ENCODE measurements around the gene CSMD2.

The CSMD2 gene

GRCh38 chr1:33946836-33947235 is 218.2 kb downstream of the CSMD2 start:
- no peak for DNase-seq

- DNase-seq = no peak
These were observed 220.2 kb downstream of the CSMD2 start for GRCh38 chr1:33944846-33945245.

- no peak for DNase-seq
These were observed 221.1 kb downstream of the CSMD2 start for GRCh38 chr1:33943978-33944377.

- DNase-seq = no peak
These were observed 232.2 kb downstream of the CSMD2 start for GRCh38 chr1:33932871-33933270.

DNA sequence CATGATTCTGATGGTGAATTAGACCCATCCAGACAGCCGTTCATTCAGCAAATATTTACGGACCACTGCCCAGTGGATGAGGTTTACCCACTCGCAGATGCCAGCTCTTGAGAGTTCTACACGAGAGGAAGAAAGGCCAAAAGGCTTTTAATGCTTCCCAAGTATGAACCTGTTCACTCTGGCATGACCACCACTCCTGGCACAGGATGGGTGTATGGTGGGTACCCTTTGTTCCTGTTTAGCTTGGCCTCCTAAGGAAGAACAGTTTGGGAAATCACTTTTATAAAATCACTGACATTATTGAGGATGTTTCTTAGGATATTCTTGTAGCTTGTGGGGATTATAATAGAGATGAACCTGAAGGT is 233.9 kb downstream of the CSMD2 start:
- DNase-seq = no peak

DNA sequence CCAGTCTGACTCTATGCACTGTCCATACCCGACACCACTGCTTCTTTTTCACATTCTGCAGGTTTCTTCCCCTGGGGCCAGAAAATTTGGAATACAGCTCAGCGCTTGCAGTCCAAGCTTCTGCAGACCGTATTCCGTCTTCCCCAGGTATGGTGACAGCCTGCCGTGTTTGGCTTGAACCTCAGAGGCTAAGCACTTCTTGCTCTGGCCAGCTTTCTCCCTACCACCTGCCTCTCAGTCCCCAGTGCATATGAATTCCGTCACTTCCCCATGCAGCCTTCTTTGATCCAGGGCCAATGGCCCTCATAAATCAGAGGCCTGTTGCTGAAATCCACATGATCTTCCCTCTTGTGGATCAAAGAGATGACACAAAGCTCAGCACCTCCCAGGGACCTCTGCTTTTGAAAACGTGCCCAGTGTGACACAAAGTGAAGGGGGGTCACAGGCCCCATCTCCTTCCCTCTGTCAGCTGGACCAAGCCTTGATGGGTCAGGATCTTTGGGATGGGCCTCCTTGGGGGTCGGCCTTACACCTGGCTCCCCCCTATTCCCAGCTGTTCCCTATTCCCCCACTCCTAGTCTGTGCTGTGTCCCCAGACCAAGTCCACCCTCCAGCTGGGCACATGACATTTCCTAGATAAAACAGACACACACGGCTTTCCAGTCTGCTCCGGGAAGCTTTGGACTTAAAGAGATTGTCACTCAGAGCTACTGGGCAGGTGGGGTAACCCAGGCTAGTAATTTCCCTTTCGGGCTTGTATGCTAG is 234.5 kb downstream of the CSMD2 start:
- no peak for DNase-seq

- DNase-seq = no peak
These were observed 236.8 kb downstream of the CSMD2 start for GRCh38 chr1:33928251-33928650.

DNA sequence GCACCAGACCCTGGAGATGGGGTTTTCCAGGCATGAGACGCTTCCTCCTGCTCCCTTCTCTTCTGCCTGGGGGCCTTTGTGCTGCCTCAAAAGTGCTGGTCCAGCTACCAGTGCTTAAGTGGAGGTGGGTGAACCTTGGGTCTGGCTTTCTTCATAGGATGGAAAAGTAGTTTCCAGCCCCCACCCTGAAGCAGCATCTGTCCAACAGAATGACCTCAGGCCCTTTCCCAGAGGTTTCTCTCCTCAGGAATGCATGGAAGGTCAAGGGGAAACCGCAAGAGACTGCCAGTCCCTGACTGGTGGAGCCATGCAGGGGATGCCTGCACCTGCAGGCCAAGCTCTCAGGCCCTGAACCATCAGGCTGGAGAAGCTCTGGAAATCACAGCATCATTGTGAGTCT is 237.3 kb downstream of the CSMD2 start:
- no peak for DNase-seq

DNA sequence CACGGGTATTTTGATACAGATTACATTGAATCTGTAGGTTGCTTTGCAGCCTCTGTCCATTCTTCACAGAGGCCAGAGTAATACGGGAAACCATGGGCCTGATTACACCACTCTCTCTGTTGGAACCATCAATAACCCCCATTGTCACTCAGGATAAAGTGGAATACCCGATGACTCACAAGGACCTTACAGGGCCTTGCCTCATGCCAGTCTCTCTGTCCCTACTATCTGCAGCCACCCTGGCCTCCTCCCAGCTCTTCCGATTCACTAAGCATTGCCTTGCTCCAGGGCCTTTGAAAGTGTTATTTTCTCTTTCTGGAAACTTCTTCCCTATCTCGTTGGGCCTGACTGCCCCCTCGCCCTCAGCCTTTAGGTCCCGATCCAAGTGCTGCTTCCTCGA is 239.4 kb downstream of the CSMD2 start:
- no peak for DNase-seq

DNA sequence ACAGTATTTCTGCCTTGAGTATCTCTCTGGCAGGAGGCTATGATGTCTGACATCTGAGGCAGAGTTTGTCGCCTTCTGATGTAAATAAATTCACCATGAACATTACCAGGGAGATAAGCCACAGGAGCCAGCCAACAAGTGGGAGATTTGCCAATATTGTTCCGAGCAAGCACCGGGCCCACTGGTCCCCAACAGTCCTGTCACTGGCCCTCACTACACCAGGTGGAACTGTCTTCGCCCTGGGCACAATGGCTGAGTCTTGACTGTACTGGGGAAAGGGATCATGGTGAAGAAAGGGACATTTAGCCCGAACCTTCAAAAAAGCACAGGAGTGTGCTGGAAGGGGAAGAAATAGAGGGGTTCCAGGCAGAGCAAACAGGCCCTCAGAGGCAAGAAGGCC is 243.7 kb downstream of the CSMD2 start:
- DNase-seq = no peak

- DNase-seq = no peak
These were observed 246.7 kb downstream of the CSMD2 start for GRCh38 chr1:33918368-33918767.

DNA sequence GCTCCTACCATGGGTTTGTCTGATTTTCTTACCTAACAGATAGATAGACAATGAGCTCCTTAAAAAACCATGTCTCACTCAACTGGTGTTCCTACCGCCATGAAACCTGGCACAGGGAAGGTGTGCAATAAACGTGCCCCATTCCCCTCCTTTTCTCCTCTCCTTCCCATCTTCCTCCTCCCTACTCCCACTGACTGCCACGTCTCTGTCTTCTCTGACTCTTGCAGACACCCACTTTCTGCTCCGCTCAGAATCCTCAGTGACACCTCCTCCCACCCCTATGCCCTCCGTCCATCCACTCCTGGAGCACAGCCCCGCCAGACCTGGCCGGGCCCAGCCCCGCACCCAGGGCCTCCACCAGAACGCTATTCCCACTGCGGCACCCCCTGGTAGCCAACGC is 248.2 kb downstream of the CSMD2 start:
- no peak for DNase-seq

GRCh38 chr1:33914531-33914930 is 250.5 kb downstream of the CSMD2 start:
- no peak for DNase-seq

GRCh38 chr1:33908324-33908956 is 256.6 kb downstream of the CSMD2 start:
- DNase-seq = no peak

DNA sequence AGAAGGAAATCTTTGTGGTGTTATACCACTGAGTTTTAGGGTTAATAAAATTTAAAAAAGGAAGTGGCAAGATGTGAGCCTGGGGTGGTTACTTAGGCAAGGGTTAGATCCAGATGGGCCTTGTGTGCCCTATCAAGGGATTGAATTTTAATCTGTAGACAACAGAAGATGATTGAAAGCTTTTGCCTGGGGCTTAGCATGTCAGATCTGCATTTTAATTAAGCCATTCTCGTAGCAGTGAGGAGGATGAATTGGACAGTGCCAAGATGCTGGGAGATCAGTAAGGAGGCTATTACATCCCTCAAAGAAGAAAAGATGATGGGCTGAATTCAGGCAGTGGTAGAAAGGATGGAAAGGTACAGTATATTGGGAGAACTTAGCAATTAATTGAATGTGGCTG is 258.9 kb downstream of the CSMD2 start:
- no peak for DNase-seq

GRCh38 chr1:33905241-33905640 is 259.8 kb downstream of the CSMD2 start:
- DNase-seq = no peak

- no peak for DNase-seq
These were observed 261.8 kb downstream of the CSMD2 start for GRCh38 chr1:33903210-33903589.

- no peak for DNase-seq
These were observed 262.4 kb downstream of the CSMD2 start for GRCh38 chr1:33902486-33903209.

DNA sequence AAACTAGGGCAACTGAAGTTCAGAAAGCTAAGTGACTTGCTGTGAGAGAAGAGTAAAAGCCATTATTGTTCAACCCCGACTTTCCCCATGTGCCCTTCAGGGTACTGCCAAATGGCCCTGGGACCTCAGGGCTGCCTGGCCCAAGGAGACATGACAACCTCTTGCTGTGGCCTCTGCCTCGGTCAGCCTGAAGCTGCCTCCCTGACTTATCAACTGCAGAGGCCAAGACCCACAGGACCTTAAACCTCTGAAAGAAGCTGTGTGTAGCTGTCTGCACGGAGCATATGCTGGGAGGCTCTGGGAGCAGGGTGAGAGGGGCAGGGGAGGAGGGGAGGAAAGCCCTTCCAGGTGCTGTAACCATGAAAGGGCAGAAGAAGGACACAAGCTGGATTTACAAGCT is 265.3 kb downstream of the CSMD2 start:
- DNase-seq = no peak

DNA sequence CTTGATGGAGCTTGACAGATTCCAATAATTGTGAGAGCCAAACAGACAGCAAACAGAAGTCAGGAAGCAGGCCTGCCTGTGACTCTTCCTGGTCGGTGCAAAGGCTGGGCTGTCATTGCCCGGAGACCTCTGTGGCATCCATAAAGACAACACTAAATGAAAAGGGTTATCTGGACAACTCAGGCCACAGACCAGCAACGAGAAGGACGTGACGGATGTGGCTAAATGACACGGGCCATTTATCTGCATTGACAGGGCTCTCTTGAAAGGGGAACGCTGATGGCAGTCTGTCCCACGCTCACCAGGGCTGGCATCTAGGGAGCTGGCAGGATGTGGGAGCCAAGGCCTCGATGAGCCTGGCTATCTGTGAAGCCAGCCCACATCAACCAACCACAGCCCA is 266.1 kb downstream of the CSMD2 start:
- no peak for DNase-seq

DNA sequence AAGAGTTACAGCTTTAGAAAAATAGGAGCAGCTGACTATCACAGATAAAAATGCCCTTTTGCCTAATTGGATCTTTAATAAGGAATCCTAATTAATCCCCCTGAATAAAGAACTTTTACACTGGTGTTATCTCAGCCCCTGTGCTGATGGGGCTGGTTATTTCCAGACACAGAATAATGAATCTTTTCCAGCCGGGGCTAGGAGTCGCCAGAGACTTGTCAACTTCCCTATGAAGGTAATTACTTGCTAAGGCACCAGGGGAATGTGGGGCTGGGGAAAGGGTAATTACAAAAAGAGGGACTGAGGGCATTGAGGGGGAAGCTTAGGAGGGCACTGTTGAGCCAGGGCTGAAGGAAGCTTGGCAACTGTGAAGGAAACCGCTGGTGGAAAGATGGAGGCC is 266.6 kb downstream of the CSMD2 start:
- DNase-seq = no peak

GRCh38 chr1:33897092-33897725 is 267.8 kb downstream of the CSMD2 start:
- no peak for DNase-seq

DNA sequence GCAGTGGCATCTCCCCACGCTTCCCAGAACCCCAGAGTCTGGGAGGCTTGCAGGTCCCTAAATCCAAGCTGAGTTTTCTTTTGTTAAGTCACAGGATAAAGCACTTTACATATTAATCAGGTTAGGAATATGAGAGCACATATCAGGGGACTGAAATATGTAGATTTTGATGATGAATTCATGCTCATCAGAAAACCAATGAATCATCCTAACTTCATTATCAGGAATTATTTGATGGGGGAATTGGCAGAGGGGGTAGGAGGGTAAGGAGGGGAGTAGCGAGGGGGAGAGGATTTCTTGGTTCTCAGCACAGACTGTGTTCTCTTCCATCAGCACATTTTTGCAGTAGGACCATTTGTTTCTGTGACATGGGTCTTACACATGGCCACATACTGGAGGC is 269.1 kb downstream of the CSMD2 start:
- DNase-seq = no peak

- DNase-seq = no peak
These were observed 269.6 kb downstream of the CSMD2 start for GRCh38 chr1:33895396-33895795.

Data from NCI-H2081 treated with DMSO at 0.1 percent for 48 hours (cell line).